H1 (cell line): ENCODE results near the gene CXorf49. TPM values are rescaled to one million over a fixed set of nuclear protein-coding genes. Genes with fewer than 3 reads are reported as not detected.
"Not testable (repeated sequence)": the region's sequence is repeated elsewhere in the genome, so short reads cannot be mapped to it uniquely, and the experiment has no call there.

Experiments used
- CTCF ChIA-PET: fragments of 300-600 bp; sonication (Branson Sonifier 250); formaldehyde crosslinking; loops from one replicate; lab custom pipeline; 2021; ENCODE audit not compliant: partially characterized antibody; lab: Charles Lee
- POLR2A ChIA-PET: fragments of 300-600 bp; sonication (Branson Sonifier 250); formaldehyde crosslinking; loops from one replicate; lab custom pipeline; 2021; ENCODE audit warnings: inconsistent platforms; ENCODE audit not compliant: partially characterized antibody; lab: Charles Lee
- DNase-seq, 2 experiments: peaks; one replicate each; pipeline versions ENCODE4 v3.0.0 to v3.0.0-alpha.2; 2010 to 2022; ENCODE audit warnings: low spot score in 2 of 2, low read depth in 1 of 2, mixed read lengths in 1 of 2
- FAIRE-seq: peaks from 2 replicates; lab custom pipeline; 2011; peaks lifted over from hg19 to GRCh38; lab: Jason Lieb, UNC
- H2AFZ ChIP-seq: 2 replicates; pipeline ENCODE4 v1.8.1; 2012; ENCODE audit warnings: low read length, inconsistent platforms
- H2AK5ac ChIP-seq: 2 replicates; pipeline ENCODE4 v1.6.1; 2013; ENCODE audit warnings: low read depth, low read length
- H2BK120ac ChIP-seq: replicated peaks from 2 replicates; pipeline ENCODE3; 2013; ENCODE audit warnings: low read depth, low read length, inconsistent platforms
- H2BK12ac ChIP-seq: 2 replicates; pipeline ENCODE4 v1.6.1; 2013; ENCODE audit warnings: low read depth, low read length
- H2BK15ac ChIP-seq: 2 replicates; pipeline ENCODE4 v1.6.1; 2013; ENCODE audit warnings: low read length
- H2BK20ac ChIP-seq: 2 replicates; pipeline ENCODE4 v1.6.1; 2013; ENCODE audit warnings: low read length
- H2BK5ac ChIP-seq: 2 replicates; pipeline ENCODE4 v1.6.1; 2013; ENCODE audit warnings: low read depth, low read length
- H3K14ac ChIP-seq: 2 replicates; pipeline ENCODE4 v1.6.1; 2013; ENCODE audit warnings: inconsistent platforms; ENCODE audit not compliant: insufficient read length
- H3K18ac ChIP-seq: 2 replicates; pipeline ENCODE4 v1.6.1; 2013; ENCODE audit warnings: low read length; ENCODE audit errors: extremely low read depth
- H3K23ac ChIP-seq: 2 replicates; pipeline ENCODE4 v1.6.1; 2013; ENCODE audit warnings: inconsistent platforms; ENCODE audit not compliant: insufficient read length
- H3K23me2 ChIP-seq: 2 replicates; pipeline ENCODE4 v1.6.1; 2013; ENCODE audit warnings: low read depth, low read length
- H3K27ac ChIP-seq: 2 replicates; pipeline ENCODE4 v1.6.1; 2011; ENCODE audit warnings: low read depth, low read length, inconsistent platforms
- H3K27me3 ChIP-seq, 4 experiments: replicated peaks in 1 of 4; 1 replicate in 1 of 4; 2 replicates in 3 of 4; pipeline versions ENCODE4 v1.6.1 to v1.8.1; 2011 to 2013; ENCODE audit warnings: low read length in 3 of 4, mild to moderate bottlenecking in 3 of 4, inconsistent platforms in 2 of 4, mixed read lengths in 2 of 4, moderate library complexity in 1 of 4; ENCODE audit not compliant: control insufficient read depth in 3 of 4, insufficient read depth in 3 of 4; ENCODE audit errors: extremely low read depth in 1 of 4
- H3K36me3 ChIP-seq, 4 experiments: 2 replicates each; pipeline versions ENCODE4 v1.6.1 to v1.8.1; 2011 to 2013; ENCODE audit warnings: mild to moderate bottlenecking in 4 of 4, low read length in 3 of 4, moderate library complexity in 2 of 4, control low read depth in 1 of 4, inconsistent platforms in 1 of 4; ENCODE audit not compliant: insufficient read depth in 4 of 4, control insufficient read depth in 2 of 4
- H3K4ac ChIP-seq: replicated peaks from 2 replicates; pipeline ENCODE3; 2013; ENCODE audit warnings: low read length, low read depth, mixed read lengths, inconsistent platforms; ENCODE audit not compliant: insufficient read length
- H3K4me1 ChIP-seq, 4 experiments: replicated peaks in 1 of 4; 1 replicate in 1 of 4; 2 replicates in 3 of 4; pipeline versions ENCODE4 v1.6.1 to v1.8.1; 2011 to 2013; ENCODE audit warnings: low read length in 3 of 4, inconsistent platforms in 2 of 4, mixed read lengths in 1 of 4; ENCODE audit not compliant: insufficient read depth in 4 of 4, control insufficient read depth in 3 of 4
- H3K4me2 ChIP-seq, 2 experiments: 2 replicates each; pipeline versions ENCODE4 v1.6.1 to v1.8.1; 2011 to 2013; ENCODE audit warnings: low read depth in 2 of 2, low read length in 2 of 2, control low read depth in 1 of 2, inconsistent platforms in 1 of 2, mild to moderate bottlenecking in 1 of 2; ENCODE audit not compliant: insufficient read depth in 1 of 2
- H3K4me3 ChIP-seq, 4 experiments: fragments of 200-600, 300-600 bp in 1 of 4; sonication (generic), shearing (Covaris generic), sonication (Bioruptor Twin) in 1 of 4; 2 replicates each; pipeline versions ENCODE4 v1.5.1 to v1.8.1; 2011 to 2016; ENCODE audit warnings: low read length in 4 of 4, low read depth in 3 of 4, control low read depth in 2 of 4, inconsistent platforms in 2 of 4, mild to moderate bottlenecking in 2 of 4, mixed read lengths in 1 of 4, moderate library complexity in 1 of 4; ENCODE audit not compliant: insufficient read depth in 2 of 4; ENCODE audit errors: extremely low read depth in 1 of 4
- H3K56ac ChIP-seq: replicated peaks from 2 replicates; pipeline ENCODE3; 2013; ENCODE audit warnings: low read depth, mild to moderate bottlenecking, mixed read lengths, low read length, inconsistent platforms; ENCODE audit not compliant: insufficient read length
- H3K79me1 ChIP-seq: 2 replicates; pipeline ENCODE4 v1.6.1; 2013; ENCODE audit warnings: low read depth, low read length, control low read depth
- H3K79me2 ChIP-seq, 2 experiments: 2 replicates each; pipeline versions ENCODE4 v1.6.1 to v1.8.1; 2012 to 2013; ENCODE audit warnings: low read length in 2 of 2, mild to moderate bottlenecking in 2 of 2, inconsistent platforms in 1 of 2; ENCODE audit not compliant: insufficient read depth in 2 of 2, control insufficient read depth in 1 of 2
- H3K9ac ChIP-seq, 4 experiments: replicated peaks in 1 of 4; 1 replicate in 1 of 4; 2 replicates in 3 of 4; pipeline versions ENCODE4 v1.6.1 to v1.8.1; 2011 to 2013; ENCODE audit warnings: low read depth in 3 of 4, low read length in 3 of 4, control low read depth in 2 of 4, mild to moderate bottlenecking in 2 of 4, moderate library complexity in 2 of 4, inconsistent platforms in 1 of 4; ENCODE audit errors: extremely low read depth in 1 of 4
- H3K9me3 ChIP-seq, 2 experiments: 2 replicates each; pipeline versions ENCODE4 v1.6.1 to v1.8.1; 2012 to 2013; ENCODE audit warnings: mild to moderate bottlenecking in 2 of 2, moderate library complexity in 2 of 2, control low read depth in 1 of 2, inconsistent platforms in 1 of 2, low read depth in 1 of 2, low read length in 1 of 2, mixed read lengths in 1 of 2; ENCODE audit not compliant: insufficient read depth in 2 of 2
- H4K20me1 ChIP-seq, 2 experiments: replicated peaks in 1 of 2; 2 replicates each; pipeline versions ENCODE3 to v1.8.1; 2011 to 2013; ENCODE audit warnings: inconsistent platforms in 2 of 2, low read length in 2 of 2, mild to moderate bottlenecking in 1 of 2; ENCODE audit not compliant: insufficient read depth in 2 of 2, control insufficient read depth in 1 of 2
- H4K5ac ChIP-seq: 2 replicates; pipeline ENCODE4 v1.6.1; 2013; ENCODE audit warnings: low read length, low read depth, mixed read lengths, inconsistent platforms; ENCODE audit not compliant: insufficient read length
- H4K8ac ChIP-seq: 2 replicates; pipeline ENCODE4 v1.8.0; 2013; ENCODE audit warnings: mild to moderate bottlenecking, moderate library complexity, low read length, inconsistent platforms; ENCODE audit not compliant: insufficient read depth; ENCODE audit errors: extremely low read depth
- H4K91ac ChIP-seq: replicated peaks from 2 replicates; pipeline ENCODE3; 2013; ENCODE audit warnings: low read length, mixed read lengths, inconsistent platforms; ENCODE audit not compliant: insufficient read length
- WGBS, 2 experiments: shearing (Covaris generic) in 1 of 2; methylation state at CpG; one replicate each; pipeline versions ENCODE4 v1.1.6 to v1.1.7; 2013 to 2015; ENCODE audit warnings: low lambda C conversion rate in 2 of 2, mixed read lengths in 2 of 2, inconsistent platforms in 1 of 2, low coverage in 1 of 2, missing lambda C conversion rate in 1 of 2; ENCODE audit not compliant: insufficient replicate concordance in 2 of 2, insufficient coverage in 1 of 2, insufficient read length in 1 of 2; ENCODE audit errors: extremely low coverage in 1 of 2, missing lambda C conversion rate in 1 of 2; 5-methylcytosine and 5-hydroxymethylcytosine counted together
- polyA plus RNA-seq, 7 experiments: library from polyadenylated mRNA; depleted of rRNA in 3 of 7; stranded (reverse) in 5 of 7; unstranded in 2 of 7; fragments of >200 nt in 5 of 7; fragments of 200-250 nt in 2 of 7; gene quantifications; 1 replicate in 5 of 7; 2 replicates in 1 of 7; 4 replicates in 1 of 7; pipeline versions ENCODE4 v1.2.1 to v1.2.3, GENCODE V29; 2011 to 2013; ENCODE audit warnings: missing spikeins in 2 of 7, mixed read lengths in 2 of 7
- total RNA-seq: library from RNA; stranded (reverse); fragmentation: NEBNext Ultra II Directional; extraction: Animal tissue kit (Norgen Biotek cat#: 25700); gene quantifications from 2 replicates; pipeline ENCODE4 v1.2.1, GENCODE V29; 2021

The CXorf49 gene
- total and polyA plus RNA-seq, 2 of the 8 experiments (the other 6 are each of a cell fraction or from before 2014, with no cell fraction given) = not detected

- H3K56ac ChIP-seq, H3K18ac ChIP-seq, H2BK120ac ChIP-seq, H3K9me3 ChIP-seq, H3K9ac ChIP-seq, H4K91ac ChIP-seq, H3K14ac ChIP-seq, H3K27ac ChIP-seq, H2BK15ac ChIP-seq, H3K79me1 ChIP-seq, H3K4ac ChIP-seq, H4K8ac ChIP-seq, H3K4me3 ChIP-seq, H4K20me1 ChIP-seq, POLR2A ChIA-PET, H3K79me2 ChIP-seq, H2BK12ac ChIP-seq, H3K23ac ChIP-seq, H3K4me1 ChIP-seq, FAIRE-seq, H4K5ac ChIP-seq, H3K4me2 ChIP-seq, H2AFZ ChIP-seq, CTCF ChIA-PET, H2BK20ac ChIP-seq, DNase-seq, H3K27me3 ChIP-seq, H2BK5ac ChIP-seq, H3K23me2 ChIP-seq, H3K36me3 ChIP-seq, H2AK5ac ChIP-seq: not testable (repeated sequence)
- WGBS, 2 experiments = no CpG with 5 or more reads among the region's 17 CpGs
These were observed 20.4 kb downstream of the CXorf49 start for GRCh38 chrX:71697466-71698298.
